BJ (cell line): ENCODE measurements around the gene PVALEF. TPM values are rescaled to one million over a fixed set of nuclear protein-coding genes. Genes with fewer than 3 reads are reported as not detected.

Experiments used
- CTCF ChIA-PET: fragments of 350-600 bp; formaldehyde crosslinking; extraction: SDS; loops from one replicate; lab custom pipeline; 2021; ENCODE audit warnings: antibody characterized with exemption, inconsistent platforms; lab: Yijun Ruan, JAX
- POLR2A ChIA-PET: fragments of 300-600 bp; sonication (Branson Sonifier 250); formaldehyde crosslinking; extraction: SDS; loops from one replicate; lab custom pipeline; 2021; ENCODE audit warnings: antibody characterized with exemption; lab: Charles Lee
- DNase-seq: peaks from one replicate; pipeline ENCODE4 v3.0.0-alpha.2; 2011; ENCODE audit warnings: low read depth
- H3K27me3 ChIP-seq: 2 replicates; pipeline ENCODE4 v1.6.0; 2011; ENCODE audit warnings: low read length; ENCODE audit not compliant: control insufficient read depth, insufficient read depth
- H3K36me3 ChIP-seq: 2 replicates; pipeline ENCODE4 v1.5.1; 2011; ENCODE audit warnings: low read length; ENCODE audit not compliant: control insufficient read depth, insufficient read depth
- H3K4me3 ChIP-seq: 2 replicates; pipeline ENCODE4 v1.5.1; 2011; ENCODE audit warnings: low read depth, mild to moderate bottlenecking, control low read depth, low read length
- CTCF ChIP-seq: IDR thresholded peaks from 2 replicates; pipeline ENCODE4 v1.5.1; 2011; ENCODE audit warnings: low read depth, mild to moderate bottlenecking, control low read depth, inconsistent platforms, low read length, moderate library complexity; ENCODE audit not compliant: insufficient read depth
- polyA plus RNA-seq: library from polyadenylated mRNA; depleted of rRNA; stranded (reverse); fragments of >200 nt; gene quantifications from 2 replicates; pipeline ENCODE4 v1.2.3, GENCODE V29; 2011

Gene PVALEF
- polyA plus RNA-seq, 1 experiment, result not detected

DNA sequence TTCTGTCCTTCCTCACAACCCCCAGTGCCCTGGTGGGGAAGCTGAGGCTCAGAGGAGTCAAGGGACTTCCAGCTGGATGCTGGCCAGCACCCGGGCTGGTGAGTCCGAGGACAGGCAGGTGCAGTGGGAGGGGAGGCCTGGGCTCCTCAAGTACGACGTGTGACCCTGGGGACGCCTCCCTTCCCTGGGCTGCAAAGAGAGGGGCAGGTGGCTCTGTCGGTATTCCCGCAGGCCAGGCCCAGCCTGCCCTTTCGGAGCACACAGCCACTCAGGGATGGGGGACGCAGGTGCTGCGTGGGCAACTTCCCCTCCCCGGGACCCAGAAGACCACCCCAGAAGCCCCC lies 33.1 kb upstream of the PVALEF start:
- no peak for DNase-seq
- ChIA-PET POLR2A (no interaction called here), CTCF (interaction anchor here (4.0 kb wide), 1 partner anchor 11 kb away, joined by 23 read pairs; no protein-coding TSS in a partner anchor)
- Histone ChIP-seq H3K27me3 (no peaks in the 10 kb centered on the region), H3K36me3 (no peaks in the 10 kb centered on the region), H3K4me3 (no peak overlapping the region)
- no peak for TF ChIP-seq CTCF

GRCh38 chr17:81132770-81133723 lies 32.3 kb upstream of the PVALEF start:
- POLR2A ChIA-PET, result no interaction called here
- no peak for DNase-seq
- Histone ChIP-seq H3K4me3 (no peak overlapping the region), H3K27me3 (no peaks in the 10 kb centered on the region), H3K36me3 (no peaks in the 10 kb centered on the region)
- CTCF ChIA-PET, result interaction anchor here (4.0 kb wide), 1 partner anchor 10 kb away, joined by 23 read pairs; no protein-coding TSS in a partner anchor
- TF ChIP-seq CTCF, result no peak

- DNase-seq, result no peak
- ChIA-PET CTCF (interaction anchor here (4.0 kb wide), 1 partner anchor 9 kb away, joined by 23 read pairs; no protein-coding TSS in a partner anchor), POLR2A (no interaction called here)
- TF ChIP-seq CTCF, result no peak
- Histone ChIP-seq H3K36me3 (no peaks in the 10 kb centered on the region), H3K27me3 (no peaks in the 10 kb centered on the region), H3K4me3 (no peak overlapping the region)
Observed at GRCh38 chr17:81134064-81134781, 31.1 kb upstream of the PVALEF start.

GRCh38 chr17:81135505-81136278 lies 29.6 kb upstream of the PVALEF start:
- DNase-seq, result no peak
- Histone ChIP-seq H3K27me3 (no peaks in the 10 kb centered on the region), H3K36me3 (no peaks in the 10 kb centered on the region), H3K4me3 (no peak overlapping the region)
- ChIA-PET CTCF (interaction anchor here (4.0 kb wide), 1 partner anchor 8 kb away, joined by 23 read pairs; no protein-coding TSS in a partner anchor), POLR2A (no interaction called here)
- no peak for TF ChIP-seq CTCF
